ENCODE measurements around the gene CDKN1A. TPM values are rescaled to one million over a fixed set of nuclear protein-coding genes. Genes with fewer than 3 reads are reported as not detected.

The CDKN1A gene
- total and polyA plus RNA-seq, 10 of the 15 experiments (the other 5 are each of a cell fraction or from before 2014, with no cell fraction given): 25.2 to 637 (median 216) TPM

- DNase-seq (ENCODE audit: low read depth, low spot score) (no peak), ATAC-seq (peak; percentile 5), FAIRE-seq (no peak)
- WGBS (ENCODE audit: insufficient coverage, insufficient replicate concordance, low lambda C conversion rate, missing lambda C conversion rate): 77% methylated on average over 7 of the region's 7 CpGs
- H3K27ac ChIP-seq (ENCODE audit: control insufficient read depth, insufficient read depth): peak overlapping the region; percentile 9; the same call in 1 of the 2 replicates
- CTCF ChIA-PET: interaction anchor here (0.5 to 8.1 kb wide), 14 partner anchors 9 to 125 kb away, joined by 3 to 61 read pairs (median 6); no protein-coding TSS in a partner anchor
- H3K36me3 ChIP-seq (ENCODE audit: control insufficient read depth in 2 of 2, insufficient read depth in 2 of 2, low read length in 1 of 2): no peaks in the 10 kb centered on the region
- no peaks in the 10 kb centered on the region for H4K20me1 ChIP-seq (ENCODE audit: control insufficient read depth, insufficient read depth)
- intact Hi-C loops (cut with micrococcal nuclease; ENCODE audit: unreplicated experiment) (no loop called here), in situ Hi-C loops (cut with MboI) (no loop called here)
- H3K79me2 ChIP-seq (ENCODE audit: control insufficient read depth, insufficient read depth, low read length): no peaks in the 10 kb centered on the region
- no peak overlapping the region for H3K4me3 ChIP-seq
- POLR2A ChIA-PET: interaction anchor here (2.6 to 2.8 kb wide), 2 partner anchors 30 to 47 kb away, joined by 7 to 12 read pairs; partner anchors contain the start of gene CDKN1A
- no peaks in the 10 kb centered on the region for H3K9me3 ChIP-seq (replicated peaks; ENCODE audit: control insufficient read depth, insufficient read depth, low read length)
- TF ChIP-seq BMI1 (IDR thresholded peaks at IDR 0.05; ENCODE audit: borderline replicate concordance) (no peak), SP1 (IDR thresholded peaks at IDR 0.05; ENCODE audit: low read depth, low read length) (no peak), RAD21 (IDR thresholded peaks at IDR 0.05; ENCODE audit: insufficient read depth, low read depth, low read length) (no peak), RBBP5 (conservative IDR thresholded peaks at IDR 0.05) (no peak), TARDBP (IDR thresholded peaks at IDR 0.05; ENCODE audit: borderline replicate concordance) (no peak)
- RAD21 ChIA-PET (ENCODE audit: unreplicated experiment): interaction anchor here (1.5 to 4.4 kb wide), 7 partner anchors 30 to 110 kb away, joined by 4 to 30 read pairs (median 6); no protein-coding TSS in a partner anchor
- no peaks in the 10 kb centered on the region for H3K27me3 ChIP-seq (replicated peaks in 1 of 2; ENCODE audit: control insufficient read depth in 2 of 2, insufficient read depth in 2 of 2, low read length in 1 of 2)
- peak overlapping the region; percentile 28; the same call in 1 of the 2 replicates for H3K4me2 ChIP-seq (ENCODE audit: control insufficient read depth, insufficient read depth)
- H3K4me1 ChIP-seq (ENCODE audit: control insufficient read depth, insufficient read depth, low read length): peaks cover 27% of the 10 kb centered on the region
- H2AFZ ChIP-seq (ENCODE audit: control insufficient read depth, low read depth, low read length): no peak overlapping the region
- SMC1A ChIA-PET (ENCODE audit: uncharacterized antibody, unreplicated experiment): interaction anchor here (1.1 to 3.6 kb wide), 7 partner anchors 28 to 110 kb away, joined by 3 to 33 read pairs (median 9); no protein-coding TSS in a partner anchor
- no peak overlapping the region for H3K9ac ChIP-seq (ENCODE audit: control insufficient read depth, insufficient read depth, low read length)
- no TSS peak for BruUV-seq (replicated peaks)
Observed at GRCh38 chr6:36725581-36725980, 47.1 kb downstream of the CDKN1A start.

- in situ Hi-C loops (cut with MboI): no loop called here
- Histone ChIP-seq H3K27me3 (replicated peaks in 1 of 2; ENCODE audit: control insufficient read depth in 2 of 2, insufficient read depth in 2 of 2, low read length in 1 of 2) (no peaks in the 10 kb centered on the region), H2AFZ (ENCODE audit: control insufficient read depth, low read depth, low read length) (no peak overlapping the region), H3K4me3 (no peak overlapping the region), H3K9me3 (replicated peaks; ENCODE audit: control insufficient read depth, insufficient read depth, low read length) (no peaks in the 10 kb centered on the region), H4K20me1 (ENCODE audit: control insufficient read depth, insufficient read depth) (no peaks in the 10 kb centered on the region), H3K9ac (ENCODE audit: control insufficient read depth, insufficient read depth, low read length) (no peak overlapping the region), H3K79me2 (ENCODE audit: control insufficient read depth, insufficient read depth, low read length) (no peaks in the 10 kb centered on the region), H3K4me2 (ENCODE audit: control insufficient read depth, insufficient read depth) (no peak overlapping the region; the same call in 1 of the 2 replicates), H3K27ac (ENCODE audit: control insufficient read depth, insufficient read depth) (peak overlapping the region; percentile 38; the same call in 1 of the 2 replicates), H3K36me3 (ENCODE audit: control insufficient read depth in 2 of 2, insufficient read depth in 2 of 2, low read length in 1 of 2) (no peaks in the 10 kb centered on the region), H3K4me1 (ENCODE audit: control insufficient read depth, insufficient read depth, low read length) (peaks cover 27% of the 10 kb centered on the region)
- peak; percentile 10 for ATAC-seq
- ChIA-PET POLR2A (interaction anchor here (0.5 to 2.6 kb wide), 5 partner anchors 25 to 127 kb away, joined by 4 to 10 read pairs (median 7); partner anchors contain the start of gene CDKN1A), RAD21 (ENCODE audit: unreplicated experiment) (interaction anchor here (1.4 to 5.1 kb wide), 5 partner anchors 26 to 112 kb away, joined by 3 to 22 read pairs (median 6); no protein-coding TSS in a partner anchor), CTCF (interaction anchor here (1.1 to 8.1 kb wide), 3 partner anchors 26 to 113 kb away, joined by 4 to 61 read pairs (median 6); no protein-coding TSS in a partner anchor), SMC1A (ENCODE audit: uncharacterized antibody, unreplicated experiment) (interaction anchor here (1.2 to 2.9 kb wide), 6 partner anchors 27 to 109 kb away, joined by 3 to 9 read pairs (median 6); no protein-coding TSS in a partner anchor)
- no TSS peak for BruUV-seq (replicated peaks)
- intact Hi-C loops (cut with micrococcal nuclease; ENCODE audit: unreplicated experiment): loop anchor here (2.0 kb wide), 1 partner anchor 45 kb away; no protein-coding TSS in a partner anchor
- WGBS (ENCODE audit: insufficient coverage, insufficient replicate concordance, low lambda C conversion rate, missing lambda C conversion rate): 80% methylated on average over 7 of the region's 7 CpGs
- FAIRE-seq: peak; percentile 7
- peak; percentile 39 for DNase-seq (ENCODE audit: low read depth, low spot score)
- TF ChIP-seq EED (IDR thresholded peaks at IDR 0.05; ENCODE audit: low read depth): peak; percentile 70
- no peak for TF ChIP-seq CEBPZ (IDR thresholded peaks at IDR 0.05; ENCODE audit: low read depth, low read length)
- TF ChIP-seq, protein P1, sequence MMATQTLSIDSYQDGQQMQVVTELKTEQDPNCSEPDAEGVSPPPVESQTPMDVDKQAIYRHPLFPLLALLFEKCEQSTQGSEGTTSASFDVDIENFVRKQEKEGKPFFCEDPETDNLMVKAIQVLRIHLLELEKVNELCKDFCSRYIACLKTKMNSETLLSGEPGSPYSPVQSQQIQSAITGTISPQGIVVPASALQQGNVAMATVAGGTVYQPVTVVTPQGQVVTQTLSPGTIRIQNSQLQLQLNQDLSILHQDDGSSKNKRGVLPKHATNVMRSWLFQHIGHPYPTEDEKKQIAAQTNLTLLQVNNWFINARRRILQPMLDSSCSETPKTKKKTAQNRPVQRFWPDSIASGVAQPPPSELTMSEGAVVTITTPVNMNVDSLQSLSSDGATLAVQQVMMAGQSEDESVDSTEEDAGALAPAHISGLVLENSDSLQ (IDR thresholded peaks at IDR 0.05): peak; percentile 11; the same call in 1 of the 2 replicates
- no peak for TF ChIP-seq NFYB (IDR thresholded peaks at IDR 0.05; ENCODE audit: insufficient read depth, low read depth, low read length)
- TF ChIP-seq NFXL1 (IDR thresholded peaks at IDR 0.05; ENCODE audit: borderline replicate concordance): no peak
- peak; percentile 21; the same call in 1 of the 2 replicates for TF ChIP-seq CREM (IDR thresholded peaks at IDR 0.05; ENCODE audit: low read depth)
- peak; percentile 72 for TF ChIP-seq IKZF1 (conservative IDR thresholded peaks at IDR 0.05)
Observed at GRCh38 chr6:36727505-36728021, 49.0 kb downstream of the CDKN1A start.
